ENCODE data around the gene KNSTRN.

The KNSTRN gene

DNA sequence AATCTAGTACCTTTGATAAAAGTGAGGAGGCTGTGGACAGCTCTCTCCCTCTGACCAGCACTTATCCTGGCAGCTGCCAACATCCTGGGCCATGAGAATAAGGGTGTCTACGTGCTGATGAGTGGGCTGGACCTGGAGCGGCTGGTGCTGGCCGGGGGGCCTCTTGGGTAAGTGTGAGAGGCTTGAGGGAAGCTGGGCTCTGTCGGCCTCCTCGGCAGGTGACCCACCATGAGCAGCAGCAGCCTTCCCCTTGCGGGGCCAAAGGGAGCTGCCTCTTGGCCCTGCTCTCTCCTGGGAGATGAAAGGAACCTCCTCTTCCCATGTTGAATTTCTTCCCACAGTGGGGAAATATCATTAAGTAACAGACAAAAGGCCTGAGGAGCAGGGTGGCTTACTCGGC is 32.3 kb downstream of the KNSTRN start:
- no peak for DNase-seq (ENCODE audit: low read depth)
- TF ChIP-seq, protein P1, sequence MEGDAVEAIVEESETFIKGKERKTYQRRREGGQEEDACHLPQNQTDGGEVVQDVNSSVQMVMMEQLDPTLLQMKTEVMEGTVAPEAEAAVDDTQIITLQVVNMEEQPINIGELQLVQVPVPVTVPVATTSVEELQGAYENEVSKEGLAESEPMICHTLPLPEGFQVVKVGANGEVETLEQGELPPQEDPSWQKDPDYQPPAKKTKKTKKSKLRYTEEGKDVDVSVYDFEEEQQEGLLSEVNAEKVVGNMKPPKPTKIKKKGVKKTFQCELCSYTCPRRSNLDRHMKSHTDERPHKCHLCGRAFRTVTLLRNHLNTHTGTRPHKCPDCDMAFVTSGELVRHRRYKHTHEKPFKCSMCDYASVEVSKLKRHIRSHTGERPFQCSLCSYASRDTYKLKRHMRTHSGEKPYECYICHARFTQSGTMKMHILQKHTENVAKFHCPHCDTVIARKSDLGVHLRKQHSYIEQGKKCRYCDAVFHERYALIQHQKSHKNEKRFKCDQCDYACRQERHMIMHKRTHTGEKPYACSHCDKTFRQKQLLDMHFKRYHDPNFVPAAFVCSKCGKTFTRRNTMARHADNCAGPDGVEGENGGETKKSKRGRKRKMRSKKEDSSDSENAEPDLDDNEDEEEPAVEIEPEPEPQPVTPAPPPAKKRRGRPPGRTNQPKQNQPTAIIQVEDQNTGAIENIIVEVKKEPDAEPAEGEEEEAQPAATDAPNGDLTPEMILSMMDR (IDR thresholded peaks at IDR 0.05; ENCODE audit: low read length, missing control alignments), result no peak
- no peak overlapping the region for H3K4me3 ChIP-seq (replicated peaks; ENCODE audit: low read depth, low read length)

DNA sequence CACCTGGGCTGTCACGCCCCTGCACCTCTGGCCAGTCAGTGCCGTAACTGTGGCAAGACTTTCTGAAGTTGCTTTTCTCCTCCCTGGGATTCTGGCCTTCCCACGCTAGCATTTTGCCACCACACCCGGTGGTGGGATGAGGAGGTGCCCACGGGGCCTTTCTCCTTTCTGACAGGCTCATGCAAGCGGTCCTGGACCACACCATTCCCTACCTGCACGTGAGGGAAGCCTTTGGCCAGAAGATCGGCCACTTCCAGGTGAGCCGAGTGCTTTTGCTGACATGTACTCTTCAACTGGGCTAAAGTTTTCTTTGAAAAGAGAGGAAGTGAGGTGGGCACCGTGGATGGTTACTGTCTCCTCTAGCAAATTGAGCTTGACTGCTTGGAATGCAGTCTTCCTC is 32.7 kb downstream of the KNSTRN start:
- no peak for DNase-seq (ENCODE audit: low read depth)
- H3K4me3 ChIP-seq (replicated peaks; ENCODE audit: low read depth, low read length), result no peak overlapping the region
- TF ChIP-seq, protein P1 (IDR thresholded peaks at IDR 0.05; ENCODE audit: low read length, missing control alignments), result no peak

DNA sequence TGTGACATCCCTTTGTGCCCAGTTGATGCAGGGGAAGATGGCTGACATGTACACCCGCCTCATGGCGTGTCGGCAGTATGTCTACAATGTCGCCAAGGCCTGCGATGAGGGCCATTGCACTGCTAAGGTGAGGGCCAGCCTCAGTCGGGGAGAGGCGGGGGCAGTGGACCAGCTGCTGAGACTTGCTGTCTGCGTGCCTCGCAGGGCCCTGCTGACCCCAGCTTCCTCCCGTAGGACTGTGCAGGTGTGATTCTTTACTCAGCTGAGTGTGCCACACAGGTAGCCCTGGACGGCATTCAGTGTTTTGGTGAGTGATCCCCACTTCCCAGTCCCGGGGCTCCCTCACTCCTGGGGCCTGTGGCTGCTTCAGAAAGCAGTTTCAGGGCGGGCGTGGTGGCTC is 33.5 kb downstream of the KNSTRN start:
- TF ChIP-seq, protein P1 (IDR thresholded peaks at IDR 0.05; ENCODE audit: low read length, missing control alignments), result no peak
- DNase-seq (ENCODE audit: low read depth), result no peak
- no peak overlapping the region for H3K4me3 ChIP-seq (replicated peaks; ENCODE audit: low read depth, low read length)

DNA sequence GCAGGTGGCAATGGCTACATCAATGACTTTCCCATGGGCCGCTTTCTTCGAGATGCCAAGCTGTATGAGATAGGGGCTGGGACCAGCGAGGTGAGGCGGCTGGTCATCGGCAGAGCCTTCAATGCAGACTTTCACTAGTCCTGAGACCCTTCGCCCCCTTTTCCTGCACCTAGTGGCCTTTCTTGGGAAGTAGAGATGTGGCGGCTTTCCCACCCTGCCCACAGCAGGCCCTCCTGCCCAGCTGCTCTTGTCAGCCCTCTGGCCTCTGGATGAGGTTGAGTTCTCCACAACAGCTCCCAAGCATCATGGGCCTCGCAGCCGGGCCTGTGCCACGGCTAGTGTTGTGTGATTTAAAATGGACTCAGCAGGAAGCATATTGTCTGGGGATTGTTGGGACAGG is 35.6 kb downstream of the KNSTRN start:
- no peak overlapping the region for H3K4me3 ChIP-seq (replicated peaks; ENCODE audit: low read depth, low read length)
- TF ChIP-seq, protein P1 (IDR thresholded peaks at IDR 0.05; ENCODE audit: low read length, missing control alignments), result no peak
- no peak for DNase-seq (ENCODE audit: low read depth)

DNA sequence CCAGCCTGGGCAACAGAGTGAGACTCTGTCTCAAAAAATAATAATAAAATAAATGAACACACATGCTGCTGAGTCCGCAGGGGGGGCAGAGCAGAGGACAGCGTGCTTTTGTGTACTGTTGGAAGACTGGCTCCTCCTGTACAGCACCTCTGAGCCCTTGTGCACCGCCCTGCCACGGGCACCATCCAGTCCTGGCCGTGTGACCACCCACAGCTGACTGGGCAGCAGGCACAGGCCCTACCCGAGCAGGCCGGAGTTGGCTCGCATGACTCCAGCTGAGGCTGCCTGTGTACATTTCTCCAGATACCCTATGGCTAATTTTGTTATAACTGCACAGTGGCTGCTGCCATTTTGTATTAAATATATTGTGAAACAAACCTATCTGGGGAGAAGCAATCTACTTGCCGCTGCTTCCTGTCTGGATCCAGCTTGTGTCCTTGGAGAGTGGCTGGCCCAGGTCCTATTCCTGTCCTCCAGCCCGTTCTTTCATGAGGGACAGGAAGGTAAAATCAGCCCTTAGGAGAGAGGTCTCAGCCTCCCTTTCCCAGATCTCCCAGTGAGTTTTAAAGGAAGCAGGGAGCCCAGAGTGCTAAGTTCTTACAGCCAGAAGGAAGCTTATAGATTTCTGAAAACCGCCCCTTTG is 37.7 kb downstream of the KNSTRN start:
- H3K4me3 ChIP-seq (replicated peaks; ENCODE audit: low read depth, low read length), result no peak overlapping the region
- TF ChIP-seq, protein P1 (IDR thresholded peaks at IDR 0.05; ENCODE audit: low read length, missing control alignments), result no peak
- no peak for DNase-seq (ENCODE audit: low read depth)

DNA sequence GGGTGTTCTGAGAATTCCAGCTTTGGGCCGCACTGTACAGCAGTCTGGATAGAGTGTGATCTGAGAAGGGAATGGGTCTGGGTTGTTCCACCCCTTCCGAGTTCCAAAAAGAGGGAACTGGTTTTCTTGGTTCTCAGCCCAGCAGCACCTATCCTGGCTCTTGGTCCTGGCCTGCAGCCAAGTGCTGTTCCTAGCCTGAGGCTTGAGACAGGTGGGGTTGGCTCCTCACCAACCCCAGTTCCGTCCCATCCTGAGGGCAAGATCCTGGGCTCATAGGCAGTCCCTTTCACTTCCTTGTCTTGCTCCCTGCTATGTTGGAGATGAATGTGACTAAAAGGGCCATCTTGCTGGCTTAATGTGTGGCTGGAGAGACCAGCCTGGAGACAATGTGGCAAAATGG is 38.3 kb downstream of the KNSTRN start:
- TF ChIP-seq, protein P1 (IDR thresholded peaks at IDR 0.05; ENCODE audit: low read length, missing control alignments), result no peak

More for the DNA sequence above, 38.3 kb downstream of the KNSTRN start:
- H3K4me3 ChIP-seq (replicated peaks; ENCODE audit: low read depth, low read length), result no peak overlapping the region
- no peak for DNase-seq (ENCODE audit: low read depth)
